Natural killer cell (primary cell): Measurements from ENCODE around the gene ZSCAN26. TPM values are rescaled to one million over a fixed set of nuclear protein-coding genes. Genes with fewer than 3 reads are reported as not detected.
"Not testable (repeated sequence)": the region's sequence is repeated elsewhere in the genome, so short reads cannot be mapped to it uniquely, and the experiment has no call there.

ENCODE experiments used
- ATAC-seq, 3 donors: fragments of 150-1000 bp in 2 of 3; fragments of 200-7000 bp in 1 of 3; cut with Tn5 transposase; 1 replicate in 1 of 3; 2 replicates in 2 of 3; pipeline ENCODE4 v1.10.0; 2021; ENCODE audit warnings: mild to moderate bottlenecking in 2 of 3, moderate library complexity in 2 of 3
- DNase-seq, 2 donors: peaks; one replicate each; pipeline versions ENCODE4 v3.0.0 to v3.0.0-alpha.2; 2013 to 2021; ENCODE audit warnings: mixed read lengths in 1 of 2
- H3K27ac ChIP-seq: one replicate; pipeline ENCODE4 v1.5.1; 2013; ENCODE audit warnings: mild to moderate bottlenecking, low read length
- H3K27me3 ChIP-seq: one replicate; pipeline ENCODE4 v1.6.1; 2013; ENCODE audit warnings: low read length; ENCODE audit not compliant: control insufficient read depth, insufficient read depth
- H3K36me3 ChIP-seq: one replicate; pipeline ENCODE4 v1.6.1; 2013; ENCODE audit warnings: low read length; ENCODE audit not compliant: control insufficient read depth, insufficient read depth
- H3K4me1 ChIP-seq: one replicate; pipeline ENCODE4 v1.6.1; 2013; ENCODE audit warnings: low read length; ENCODE audit not compliant: control insufficient read depth, insufficient read depth
- H3K4me3 ChIP-seq: one replicate; pipeline ENCODE4 v1.5.1; 2013; ENCODE audit warnings: low read length
- H3K9me3 ChIP-seq: one replicate; pipeline ENCODE4 v1.6.1; 2013; ENCODE audit warnings: low read length; ENCODE audit not compliant: control insufficient read depth, insufficient read depth
- H3K27ac Mint-ChIP-seq, 2 donors: one replicate each; pipeline ENCODE4 v1.8.0; 2022; ENCODE audit warnings: mild to moderate bottlenecking in 2 of 2, mixed read lengths in 2 of 2, moderate library complexity in 1 of 2
- H3K27me3 Mint-ChIP-seq, 2 donors: one replicate each; pipeline ENCODE4 v1.8.0; 2022; ENCODE audit warnings: low read depth in 2 of 2, mixed read lengths in 2 of 2
- H3K36me3 Mint-ChIP-seq: one replicate; pipeline ENCODE4 v1.8.0; 2022; ENCODE audit warnings: mixed read lengths
- H3K4me1 Mint-ChIP-seq, 2 donors: one replicate each; pipeline ENCODE4 v1.8.0; 2022; ENCODE audit warnings: mixed read lengths in 2 of 2
- H3K4me3 Mint-ChIP-seq: one replicate; pipeline ENCODE4 v1.8.0; 2022; ENCODE audit warnings: mild to moderate bottlenecking, moderate library complexity, mixed read lengths
- H3K9me3 Mint-ChIP-seq, 2 donors: one replicate each; pipeline ENCODE4 v1.8.0; 2022; ENCODE audit warnings: mixed read lengths in 2 of 2
- WGBS: methylation state at CpG from one replicate; pipeline ENCODE4 v1.1.7; 2013; ENCODE audit warnings: missing lambda C conversion rate; ENCODE audit not compliant: insufficient coverage; 5-methylcytosine and 5-hydroxymethylcytosine counted together
- intact Hi-C: fragments of 100-400 bp; cut with micrococcal nuclease; formaldehyde crosslinking; loops from one replicate; pipeline ENCODE4 v1.14.2; 2022
- total RNA-seq, 4 donors: library from RNA; stranded (reverse); fragments of 120-200 nt in 1 of 4; gene quantifications; one replicate each; pipeline versions ENCODE4 v1.2.3 to v1.2.4, GENCODE V29; 2013 to 2022
- TF ChIP-seq, protein P1 (sequence below): fragments of 200-600 bp; IDR thresholded peaks from one replicate; pipeline ENCODE4 v1.8.0; 2022; ENCODE audit warnings: antibody characterized with exemption

The ZSCAN26 gene
- total RNA-seq, 3 donors from 2014 or later (not counting 1 experiment from before 2014, with no cell fraction given), result 13.7 to 24.4 (median 15.4) TPM

DNA sequence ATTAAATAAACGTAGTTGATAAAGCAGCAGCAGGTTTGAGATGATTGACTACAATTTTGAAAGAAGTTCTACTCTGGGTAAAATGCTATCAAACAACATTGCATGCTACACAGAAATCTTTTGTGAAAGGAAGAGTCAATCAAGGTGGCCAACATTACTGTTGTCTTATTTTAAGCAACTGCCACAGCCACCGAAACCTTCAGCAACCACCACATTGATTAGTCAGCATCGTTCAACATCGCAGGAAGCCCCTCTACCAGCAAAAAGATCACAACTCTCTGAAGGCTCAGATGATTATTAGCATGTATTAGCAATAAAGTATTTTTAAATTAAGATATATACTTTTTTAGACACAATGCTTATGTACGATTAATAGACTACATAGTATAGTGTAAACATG is 28.4 kb downstream of the ZSCAN26 start:
- ATAC-seq (no peak), DNase-seq (no peak)
- no peak overlapping the region for H3K27ac ChIP-seq
- Mint-ChIP-seq H3K4me1 (no peaks in the 10 kb centered on the region), H3K27ac (no peak overlapping the region), H3K4me3 (no peak overlapping the region), H3K27me3 (no peaks in the 10 kb centered on the region), H3K9me3 (no peaks in the 10 kb centered on the region), H3K36me3 (no peaks in the 10 kb centered on the region)
- no peak overlapping the region for H3K4me3 ChIP-seq
- no peaks in the 10 kb centered on the region for H3K36me3 ChIP-seq
- no peaks in the 10 kb centered on the region for H3K4me1 ChIP-seq
- WGBS, result 89% methylated on average over 2 of the region's 5 CpGs
- H3K27me3 ChIP-seq, result no peaks in the 10 kb centered on the region
- TF ChIP-seq, protein P1, sequence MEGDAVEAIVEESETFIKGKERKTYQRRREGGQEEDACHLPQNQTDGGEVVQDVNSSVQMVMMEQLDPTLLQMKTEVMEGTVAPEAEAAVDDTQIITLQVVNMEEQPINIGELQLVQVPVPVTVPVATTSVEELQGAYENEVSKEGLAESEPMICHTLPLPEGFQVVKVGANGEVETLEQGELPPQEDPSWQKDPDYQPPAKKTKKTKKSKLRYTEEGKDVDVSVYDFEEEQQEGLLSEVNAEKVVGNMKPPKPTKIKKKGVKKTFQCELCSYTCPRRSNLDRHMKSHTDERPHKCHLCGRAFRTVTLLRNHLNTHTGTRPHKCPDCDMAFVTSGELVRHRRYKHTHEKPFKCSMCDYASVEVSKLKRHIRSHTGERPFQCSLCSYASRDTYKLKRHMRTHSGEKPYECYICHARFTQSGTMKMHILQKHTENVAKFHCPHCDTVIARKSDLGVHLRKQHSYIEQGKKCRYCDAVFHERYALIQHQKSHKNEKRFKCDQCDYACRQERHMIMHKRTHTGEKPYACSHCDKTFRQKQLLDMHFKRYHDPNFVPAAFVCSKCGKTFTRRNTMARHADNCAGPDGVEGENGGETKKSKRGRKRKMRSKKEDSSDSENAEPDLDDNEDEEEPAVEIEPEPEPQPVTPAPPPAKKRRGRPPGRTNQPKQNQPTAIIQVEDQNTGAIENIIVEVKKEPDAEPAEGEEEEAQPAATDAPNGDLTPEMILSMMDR, result no peak
- H3K9me3 ChIP-seq, result no peaks in the 10 kb centered on the region
- intact Hi-C loops, result no loop called here

DNA sequence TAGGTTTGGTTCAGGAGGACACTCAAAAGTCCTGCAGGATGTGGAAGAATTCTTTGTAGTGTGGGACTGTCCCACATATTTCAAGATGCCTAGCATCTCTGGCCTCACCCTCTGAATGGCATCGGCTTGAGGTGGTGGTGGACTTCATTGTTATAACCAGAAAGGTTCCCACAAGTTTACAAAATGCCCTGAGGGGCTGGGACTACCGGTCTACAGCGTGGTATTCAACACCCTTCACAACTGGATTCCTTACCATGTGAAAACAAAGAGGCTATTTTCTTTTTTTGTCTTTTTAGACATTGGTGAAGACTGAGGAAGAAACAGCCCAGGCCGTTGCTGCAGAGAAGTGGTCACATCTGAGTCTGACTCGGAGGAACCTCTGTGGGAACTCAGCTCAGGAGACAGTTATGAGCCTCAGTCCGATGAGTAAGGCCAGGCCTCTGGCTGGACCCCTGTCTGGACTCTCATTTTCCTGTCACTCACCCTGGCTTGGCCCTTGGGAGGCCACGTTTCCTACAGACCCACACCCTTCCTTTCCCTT is 29.6 kb downstream of the ZSCAN26 start:
- Mint-ChIP-seq H3K4me1 (no peaks in the 10 kb centered on the region), H3K9me3 (no peaks in the 10 kb centered on the region), H3K4me3 (no peak overlapping the region), H3K27me3 (no peaks in the 10 kb centered on the region), H3K27ac (no peak overlapping the region), H3K36me3 (no peaks in the 10 kb centered on the region)
- TF ChIP-seq, protein P1, result no peak
- no peak overlapping the region for H3K27ac ChIP-seq
- no peak overlapping the region for H3K4me3 ChIP-seq
- no peaks in the 10 kb centered on the region for H3K27me3 ChIP-seq
- no peak for ATAC-seq
- 87% methylated on average over 5 of the region's 7 CpGs for WGBS
- H3K4me1 ChIP-seq, result no peaks in the 10 kb centered on the region
- H3K36me3 ChIP-seq, result no peaks in the 10 kb centered on the region
- intact Hi-C loops, result no loop called here
- no peaks in the 10 kb centered on the region for H3K9me3 ChIP-seq
- no peak for DNase-seq

- H3K36me3 ChIP-seq, result no peaks in the 10 kb centered on the region
- H3K4me3 ChIP-seq, result no peak overlapping the region
- no peak for ATAC-seq
- intact Hi-C loops, result no loop called here
- no peaks in the 10 kb centered on the region for H3K27me3 ChIP-seq
- Mint-ChIP-seq H3K9me3 (peaks cover 0 to 3% of the 10 kb centered on the region in 2 donors), H3K36me3 (no peaks in the 10 kb centered on the region), H3K4me3 (no peak overlapping the region), H3K27ac (no peak overlapping the region), H3K27me3 (peaks cover 8 to 20% of the 10 kb centered on the region in 2 donors), H3K4me1 (no peaks in the 10 kb centered on the region)
- no peaks in the 10 kb centered on the region for H3K4me1 ChIP-seq
- no peak for DNase-seq
- 27% methylated on average over 1 of the region's 3 CpGs for WGBS
- TF ChIP-seq, protein P1, result no peak
- H3K9me3 ChIP-seq, result no peaks in the 10 kb centered on the region
- H3K27ac ChIP-seq, result no peak overlapping the region
Measured at GRCh38 chr6:28303570-28303969, 36.6 kb downstream of the ZSCAN26 start.

GRCh38 chr6:28306363-28306762 is 39.4 kb downstream of the ZSCAN26 start:
- H3K27me3 ChIP-seq, H3K36me3 ChIP-seq, H3K36me3 Mint-ChIP-seq, H3K4me1 ChIP-seq, intact Hi-C loops, ATAC-seq, H3K27ac Mint-ChIP-seq, H3K4me3 ChIP-seq, H3K27ac ChIP-seq, H3K4me1 Mint-ChIP-seq, H3K9me3 Mint-ChIP-seq, DNase-seq, H3K4me3 Mint-ChIP-seq, H3K9me3 ChIP-seq: not testable (repeated sequence)
- H3K27me3 Mint-ChIP-seq, result peaks cover 17 to 47% of the 10 kb centered on the region in 2 donors
